Heart left ventricle (tissue), 13 donors: ENCODE measurements around the gene DAB2IP.

Source experiments
- CTCF ChIP-seq, 12 donors: fragments of 200-600 bp; sonication (generic) in 4 of 12; IDR thresholded peaks; one replicate each; pipeline versions ENCODE4 v1.5.0 to v1.8.0; 2018 to 2022; ENCODE audit warnings: antibody characterized with exemption in 12 of 12, mild to moderate bottlenecking in 5 of 12
- POLR2A ChIP-seq, 2 donors: fragments of 450-650 bp; IDR thresholded peaks; one replicate each; pipeline ENCODE4 v1.6.1; 2017; ENCODE audit warnings: antibody characterized with exemption in 2 of 2, mild to moderate bottlenecking in 2 of 2, moderate library complexity in 2 of 2
- donor health status: ischemic (EF 13 %, LVEDD 7.1; RV severe dilation, severe dysfunction).
- donor health status: DM: no; HTN: yes; CAD: no.
- donor health status: DM: no; HTN: no; CAD: no.
- donor health status: ischemic (EF 25% LVEDD 6.9; RV normal size, moderate dysfunction).
- donor health status: ischemic (EF 25% LVEDD 5.7; RV mildly dilated, moderate dysfunction).
- donor health status: ischemic (EF 35%, LVEDD 5.7; RV mildly dilated, moderate dysfunction).
- donor health status: nonischemic (EF 11% LVEDD 7.7; RV severe dilation, severe dysfunction).
- donor health status: DM: yes; HTN: yes; CAD: no.
- donor health status: PGD.
- donor health status: ischemic (EF 29% LVEDD 5.4; RV normal size, mild dysfunction).
- donor health status: nonischemic (EF 23%, LVEDD 6.1; RV moderate dilation, normal function).

DNA sequence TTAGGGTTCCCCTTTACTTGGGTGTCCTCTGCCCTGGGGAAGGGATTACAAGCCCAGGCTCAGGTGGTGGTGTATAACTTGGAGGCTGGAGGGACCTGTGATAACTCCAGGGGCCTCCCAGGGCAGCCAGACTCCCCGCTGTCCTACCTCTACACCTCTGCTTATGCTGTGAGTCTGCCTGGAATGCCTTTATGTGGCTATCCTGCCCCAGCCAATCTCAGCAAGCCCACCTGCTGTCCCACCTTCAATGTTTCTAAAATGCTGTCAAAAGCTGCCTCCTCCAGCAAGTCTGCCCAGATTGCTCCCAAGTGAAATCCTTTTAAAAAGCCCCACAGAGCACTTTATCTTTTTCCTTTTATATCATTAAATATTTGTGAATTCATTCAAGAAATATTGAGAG is 39.3 kb downstream of the DAB2IP start:
- TF ChIP-seq POLR2A (IDR thresholded peaks at IDR 0.05), result no peak
- TF ChIP-seq CTCF (IDR thresholded peaks at IDR 0.05), result no peak
